Stimulated activated CD4-positive, alpha-beta T cell treated with anti-CD3 and anti-CD28 coated beads, Interleukin-4, amount 100 ng/mL, for 48 hours (primary cell): ENCODE measurements around the gene AMBRA1.

ENCODE experiments used
- DNase-seq, 2 donors: peaks; one replicate each; pipeline ENCODE4 v3.0.0-alpha.2; 2020; ENCODE audit warnings: low read depth in 2 of 2

Gene AMBRA1

DNA sequence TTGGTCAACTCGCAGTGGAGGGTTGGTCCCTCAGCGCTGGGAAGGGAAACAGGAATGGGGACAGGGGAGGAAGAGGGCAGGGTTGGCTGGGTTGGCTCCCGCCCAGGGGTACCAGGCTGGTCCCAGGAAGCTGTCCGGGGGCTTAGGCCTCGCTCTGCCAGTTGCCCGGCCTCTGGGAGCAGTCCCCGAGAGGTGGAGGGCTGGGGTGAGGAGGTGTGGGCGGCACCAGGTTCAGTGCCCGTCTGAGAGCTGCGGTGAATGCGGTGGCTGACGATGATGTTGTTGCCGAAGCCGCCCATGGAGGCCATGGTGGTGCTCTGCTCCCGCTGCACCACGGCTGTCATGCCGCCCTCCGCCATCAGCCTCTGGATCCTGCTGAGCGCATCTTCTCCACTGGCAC is 196.3 kb downstream of the AMBRA1 start:
- no peak for DNase-seq

DNA sequence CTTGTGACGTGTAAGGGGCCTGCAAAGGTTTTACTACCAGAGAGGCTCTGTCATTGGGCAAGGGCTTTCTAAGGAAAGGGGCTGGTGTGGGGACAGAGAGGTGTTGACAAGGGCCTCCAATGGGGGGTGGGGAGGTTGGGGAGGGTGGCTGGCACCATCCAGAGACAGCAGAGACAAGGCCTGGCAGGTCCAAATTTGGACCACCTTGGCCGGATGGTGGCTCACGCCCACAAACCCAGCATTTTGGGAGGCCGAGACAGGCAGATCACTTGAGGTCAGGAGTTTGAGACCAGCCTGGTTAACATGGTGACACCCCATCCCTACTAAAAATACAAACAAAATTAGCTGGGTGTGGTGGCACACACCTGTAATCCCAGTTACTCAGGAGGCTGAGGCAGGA is 200.1 kb downstream of the AMBRA1 start:
- DNase-seq, result no peak

DNA sequence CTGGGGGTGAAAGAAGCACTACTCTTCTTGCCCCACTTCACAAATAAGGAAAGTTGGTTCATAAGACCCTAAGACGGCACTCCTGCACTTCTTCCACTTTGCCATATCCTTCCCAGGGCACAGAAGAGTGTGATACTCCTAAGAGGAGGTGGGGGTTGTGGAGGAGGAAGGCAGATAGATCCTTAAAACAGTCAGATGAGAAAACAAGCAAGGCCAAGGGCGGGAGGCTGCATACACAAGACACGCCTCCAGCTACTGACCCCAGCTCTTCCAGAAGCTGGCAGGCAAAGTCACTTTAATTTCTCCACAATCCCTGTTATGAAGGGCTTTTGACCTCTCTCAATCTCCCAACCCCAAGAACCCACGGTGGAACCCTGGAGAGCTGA is 200.6 kb downstream of the AMBRA1 start:
- DNase-seq, result no peak

DNA sequence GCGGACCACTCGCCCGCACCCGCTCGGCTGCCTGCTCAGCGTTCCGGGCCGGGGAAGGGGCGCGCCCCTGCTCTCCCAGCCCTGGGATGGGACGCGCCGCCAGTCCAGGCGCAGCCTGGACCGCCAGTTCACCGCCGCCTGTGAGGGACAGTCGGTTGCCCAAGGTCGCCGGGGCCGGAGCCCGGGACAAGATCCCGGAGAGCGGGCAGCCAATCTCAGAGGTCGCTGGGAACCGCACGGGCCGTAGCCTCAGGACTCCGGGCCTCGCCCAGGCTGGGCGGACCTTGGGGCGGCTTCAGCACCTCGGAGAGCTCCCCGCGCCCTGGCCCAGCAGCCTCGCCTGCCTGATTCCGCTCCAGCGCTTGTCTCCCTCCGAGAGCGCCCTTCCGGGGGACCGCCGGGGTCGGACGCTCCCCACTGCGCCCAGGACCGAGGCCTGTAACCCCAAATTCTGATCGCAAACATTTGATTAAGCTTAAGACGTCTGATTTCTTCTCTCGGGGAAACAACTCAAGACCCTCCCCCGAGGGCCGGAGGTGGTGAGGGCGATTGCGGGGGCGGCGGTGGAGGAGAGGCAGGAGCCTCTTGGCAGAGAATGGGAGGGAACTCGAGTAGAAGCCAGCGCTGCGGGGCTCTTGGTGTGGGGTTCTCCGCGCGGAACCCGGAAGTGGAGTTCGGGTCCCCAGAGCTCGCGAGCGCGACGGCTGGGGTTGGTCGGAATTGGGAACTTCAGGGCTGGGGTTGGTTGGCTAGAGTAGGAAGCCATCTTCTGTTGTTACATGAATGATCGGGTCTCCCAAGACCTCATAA is 201.2 kb downstream of the AMBRA1 start:
- peak; percentile 66 to 72 for DNase-seq

DNA sequence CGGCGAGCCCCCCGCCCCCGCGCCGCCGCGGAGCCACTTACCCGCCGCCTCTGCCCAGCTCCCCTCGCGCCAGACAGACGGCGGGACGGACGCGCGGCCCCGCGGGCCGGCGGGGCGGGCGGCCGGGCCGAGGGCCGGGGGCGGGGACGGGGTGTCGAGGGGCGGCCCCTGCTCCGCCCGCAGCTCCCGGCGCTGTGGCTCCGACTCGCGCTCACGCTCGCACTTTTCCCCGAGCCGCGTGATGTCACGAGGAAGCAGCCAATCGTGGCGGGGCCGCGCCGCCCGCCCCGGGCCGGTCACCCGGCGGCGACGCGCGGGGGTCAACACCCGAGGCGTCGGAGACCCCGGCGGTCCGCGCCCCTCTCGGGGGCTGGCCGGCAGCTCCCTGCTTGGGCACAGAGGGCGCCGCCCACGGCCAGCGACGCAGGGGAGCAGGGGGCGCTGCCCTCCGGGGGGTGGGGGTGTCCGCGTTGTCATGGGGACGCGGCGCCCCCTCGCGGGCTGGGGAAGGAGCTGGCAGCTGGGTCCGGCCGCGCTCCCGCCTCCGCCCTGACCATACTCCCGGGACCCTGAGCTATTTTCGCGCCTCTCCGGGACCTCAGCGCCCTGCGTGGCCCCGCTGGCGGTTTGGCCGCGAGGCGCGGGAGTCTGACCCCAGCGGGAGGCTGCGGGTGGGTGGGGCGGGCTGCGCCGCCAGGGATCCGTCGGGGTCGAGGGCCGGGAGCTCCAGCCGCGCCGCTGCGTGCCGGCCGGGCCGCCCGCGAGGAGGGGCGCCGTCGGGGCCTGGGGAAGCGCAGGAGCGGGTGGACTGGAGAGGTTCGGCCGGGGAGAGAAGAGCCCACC is 202.0 kb downstream of the AMBRA1 start, which contains the start of gene CHRM4:
Gene CHRM4 (minus strand): TSS at position 199 of the 843 bp plus-strand sequence. CDS start 5,219 bp downstream, outside the sequence.
- no peak for DNase-seq

DNA sequence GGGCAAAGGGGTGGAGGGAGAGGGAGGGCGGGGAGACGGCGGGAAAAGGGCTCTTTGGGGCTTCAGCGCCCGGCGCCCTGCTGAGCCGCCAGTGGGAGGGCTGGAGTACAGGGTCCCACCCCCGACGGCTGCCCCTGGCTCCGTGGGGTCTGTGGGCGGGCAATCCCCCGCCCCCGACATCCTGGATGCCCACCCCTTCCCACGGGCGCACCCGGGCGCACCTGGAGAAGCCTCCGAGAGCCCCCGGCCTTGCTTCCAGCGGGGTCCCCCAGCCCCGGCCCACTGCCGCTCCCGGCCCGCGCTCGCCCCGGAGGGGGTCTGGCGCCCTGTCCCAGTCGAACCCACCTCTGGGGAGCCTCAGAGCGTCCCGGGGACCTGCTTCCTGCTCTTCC is 202.6 kb downstream of the AMBRA1 start:
- no peak for DNase-seq

GRCh38 chr11:46390331-46391171 is 203.3 kb downstream of the AMBRA1 start:
- DNase-seq, result no peak

GRCh38 chr11:46389450-46390330 is 204.1 kb downstream of the AMBRA1 start:
- peak; percentile 60 to 68 for DNase-seq

GRCh38 chr11:46388619-46389449 is 205.0 kb downstream of the AMBRA1 start:
- DNase-seq, result no peak

DNA sequence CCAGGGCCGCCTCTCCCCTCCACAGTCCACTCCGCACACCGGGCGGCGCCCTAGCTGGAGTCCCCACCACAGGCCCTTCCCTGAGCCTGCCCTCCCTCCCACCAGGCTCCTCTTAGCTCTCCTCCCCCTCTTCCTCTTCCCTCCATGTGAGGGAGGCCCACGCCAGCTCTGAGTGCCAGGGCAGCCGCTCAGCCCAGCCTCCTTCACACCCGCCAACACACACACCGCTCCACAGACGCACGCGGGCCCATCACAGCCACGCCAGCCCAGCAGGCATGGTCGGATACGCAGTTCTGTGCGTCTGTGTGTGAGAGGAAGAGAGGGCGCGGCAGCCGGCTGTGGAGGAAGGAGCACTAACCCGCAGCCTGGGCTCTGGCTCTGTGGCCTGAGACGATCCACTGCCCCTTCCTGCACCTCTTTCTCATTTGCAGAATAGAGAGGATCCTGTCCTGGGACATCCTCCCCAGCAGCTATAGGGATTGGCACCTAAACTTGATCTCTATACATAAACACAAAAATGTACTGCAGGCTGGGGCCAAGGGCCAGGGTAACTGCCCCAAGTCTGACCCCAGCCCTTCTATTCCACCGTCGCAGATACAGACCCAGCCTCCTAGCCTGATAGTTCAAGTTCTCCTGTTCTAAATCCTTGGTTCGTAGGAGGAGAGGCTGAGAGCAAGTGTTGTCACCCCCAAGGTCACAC is 205.8 kb downstream of the AMBRA1 start:
- DNase-seq, result no peak

GRCh38 chr11:46387456-46387855 is 206.4 kb downstream of the AMBRA1 start:
- no peak for DNase-seq

GRCh38 chr11:46386674-46387073 is 207.1 kb downstream of the AMBRA1 start:
- no peak for DNase-seq

DNA sequence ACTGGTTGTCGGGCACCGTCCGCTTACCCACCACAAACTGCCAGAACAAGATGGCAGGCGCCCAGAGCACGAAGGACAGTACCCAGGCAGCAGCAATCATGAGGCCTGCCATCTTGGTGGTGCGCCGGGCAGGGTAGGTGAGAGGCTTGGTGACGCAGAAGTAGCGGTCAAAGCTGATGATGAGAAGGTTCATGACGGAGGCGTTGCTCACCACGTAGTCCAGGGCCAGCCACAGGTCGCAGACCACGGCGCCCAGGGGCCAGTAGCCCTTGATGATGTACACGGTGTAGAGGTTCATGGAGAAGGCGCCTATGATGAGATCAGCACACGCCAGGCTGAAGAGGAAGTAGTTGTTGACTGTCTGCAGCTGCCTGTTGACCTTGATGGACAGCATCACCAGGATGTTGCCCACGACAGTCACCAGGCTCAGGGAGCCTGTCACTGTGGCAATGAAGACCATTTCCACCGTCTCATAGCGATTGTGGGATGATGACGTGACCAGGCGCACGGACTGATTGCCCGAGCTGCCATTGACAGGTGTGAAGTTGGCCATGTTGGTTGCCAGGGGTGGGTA is 207.7 kb downstream of the AMBRA1 start:
- DNase-seq, result no peak

- DNase-seq, result no peak
These were observed 208.4 kb downstream of the AMBRA1 start for GRCh38 chr11:46385169-46386004.

- no peak for DNase-seq
These were observed 209.7 kb downstream of the AMBRA1 start for GRCh38 chr11:46383974-46384701.

DNA sequence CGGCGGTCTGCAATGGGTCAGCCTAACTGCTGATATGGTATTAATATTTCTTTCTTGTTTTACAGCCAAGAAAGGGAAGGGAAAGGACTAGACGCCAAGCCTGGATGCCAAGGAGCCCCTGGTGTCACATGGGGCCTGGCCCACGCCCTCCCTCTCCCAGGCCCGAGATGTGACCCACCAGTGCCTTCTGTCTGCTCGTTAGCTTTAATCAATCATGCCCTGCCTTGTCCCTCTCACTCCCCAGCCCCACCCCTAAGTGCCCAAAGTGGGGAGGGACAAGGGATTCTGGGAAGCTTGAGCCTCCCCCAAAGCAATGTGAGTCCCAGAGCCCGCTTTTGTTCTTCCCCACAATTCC is 210.4 kb downstream of the AMBRA1 start:
- no peak for DNase-seq

DNA sequence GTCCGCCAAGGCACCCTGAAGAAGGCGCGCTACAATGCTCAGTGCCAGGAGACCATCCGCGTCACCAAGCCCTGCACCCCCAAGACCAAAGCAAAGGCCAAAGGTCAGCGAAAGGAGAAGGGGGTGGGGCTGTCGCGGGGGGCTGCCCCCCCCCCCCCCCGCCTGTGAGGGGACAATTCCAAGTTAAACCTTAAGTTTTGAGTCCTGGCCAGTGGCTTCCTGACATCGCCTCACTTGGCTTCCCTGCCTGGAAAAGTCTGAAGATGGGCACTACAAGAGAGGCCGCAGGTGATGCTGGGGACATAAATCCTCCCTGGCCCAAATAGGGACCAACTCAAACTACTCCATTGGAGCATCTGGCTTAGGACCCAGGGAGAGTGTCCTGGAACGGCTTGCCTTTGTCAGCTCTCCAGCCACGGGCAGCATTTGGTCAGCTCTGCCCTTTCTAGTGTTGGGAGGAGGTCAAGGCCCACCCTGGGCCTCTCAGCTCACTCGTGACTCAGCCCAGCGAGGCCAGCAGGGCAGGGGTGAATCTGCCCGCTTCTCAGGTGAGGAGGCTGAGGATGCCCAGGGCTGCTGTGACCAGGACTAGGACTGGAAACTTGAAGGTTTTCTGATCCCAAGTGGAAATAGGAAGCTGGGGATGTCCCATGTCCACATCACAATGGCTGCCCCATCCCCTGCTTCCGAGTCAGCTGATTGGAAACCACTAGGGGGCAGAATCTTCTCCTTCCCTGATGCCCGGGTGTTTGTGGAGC is 211.0 kb downstream of the AMBRA1 start:
- no peak for DNase-seq
